Stimulated activated CD4-positive, alpha-beta T cell treated with anti-CD3 and anti-CD28 coated beads, Interleukin-15, amount 100 ng/mL, for 24 hours (primary cell): Measurements from ENCODE around the gene MTG2.

ENCODE experiments used
- DNase-seq: peaks from one replicate; pipeline ENCODE4 v3.0.0-alpha.2; 2020

Gene MTG2

GRCh38 chr20:62236766-62237513 lies 54.1 kb downstream of the MTG2 start:
- DNase-seq: no peak

- no peak for DNase-seq
These were observed 54.6 kb downstream of the MTG2 start for GRCh38 chr20:62237514-62237800.

GRCh38 chr20:62237801-62238568 lies 55.2 kb downstream of the MTG2 start, which contains the start of gene OSBPL2:
Gene OSBPL2, plus strand, starts transcription at chr20:62238521. Its CDS starts 17,664 bp downstream, at chr20:62256185.
- peak; percentile 100 for DNase-seq

GRCh38 chr20:62238569-62239277 lies 55.9 kb downstream of the MTG2 start:
- DNase-seq: peak; percentile 18

- DNase-seq: no peak
These were observed 56.6 kb downstream of the MTG2 start for GRCh38 chr20:62239278-62239879.

- DNase-seq: no peak
These were observed 57.3 kb downstream of the MTG2 start for GRCh38 chr20:62240020-62240685.

GRCh38 chr20:62241506-62241905 lies 58.7 kb downstream of the MTG2 start:
- DNase-seq: no peak

GRCh38 chr20:62242176-62242575 lies 59.3 kb downstream of the MTG2 start:
- DNase-seq: no peak

GRCh38 chr20:62243106-62243505 lies 60.3 kb downstream of the MTG2 start:
- no peak for DNase-seq

GRCh38 chr20:62243906-62244515 lies 61.2 kb downstream of the MTG2 start:
- no peak for DNase-seq

- no peak for DNase-seq
These were observed 61.8 kb downstream of the MTG2 start for GRCh38 chr20:62244644-62245108.

GRCh38 chr20:62245911-62246280 lies 63.1 kb downstream of the MTG2 start:
- no peak for DNase-seq

- DNase-seq: no peak
These were observed 63.6 kb downstream of the MTG2 start for GRCh38 chr20:62246431-62246830.

GRCh38 chr20:62246872-62247652 lies 64.2 kb downstream of the MTG2 start:
- DNase-seq: no peak

- no peak for DNase-seq
These were observed 66.2 kb downstream of the MTG2 start for GRCh38 chr20:62248890-62249560.

GRCh38 chr20:62252342-62252966 lies 69.6 kb downstream of the MTG2 start:
- DNase-seq: no peak
